Naive thymus-derived CD4-positive, alpha-beta T cell (primary cell): ENCODE results near the gene KLF9. TPM values are rescaled to one million over a fixed set of nuclear protein-coding genes. Genes with fewer than 3 reads are reported as not detected.
A peak's percentile ranks its signal among the peaks of the same experiment; 100 is the strongest.

Experiments
- ATAC-seq: fragments of 150-1000 bp; cut with Tn5 transposase; 2 replicates; pipeline ENCODE4 v1.10.0; 2021; ENCODE audit warnings: mild to moderate bottlenecking, moderate library complexity
- CTCF ChIA-PET: fragments of 350-600 bp; sonication (Branson Sonifier 250); formaldehyde crosslinking; loops from one replicate; lab custom pipeline; 2021; ENCODE audit warnings: antibody characterized with exemption; lab: Charles Lee
- POLR2A ChIA-PET: fragments of 350-600 bp; sonication (Branson Sonifier 250); formaldehyde crosslinking; loops from one replicate; lab custom pipeline; 2021; ENCODE audit warnings: antibody characterized with exemption, inconsistent platforms; lab: Charles Lee
- DNase-seq, 9 donors: peaks; one replicate each; pipeline versions ENCODE4 v3.0.0 to v3.0.0-alpha.2; 2020 to 2022; ENCODE audit warnings: mixed read lengths in 1 of 9
- H3K27ac ChIP-seq: one replicate; pipeline ENCODE4 v1.7.0; 2013; ENCODE audit warnings: mild to moderate bottlenecking, low read depth, low read length, moderate library complexity
- H3K27me3 ChIP-seq, 2 donors: one replicate each; pipeline ENCODE4 v1.7.0; 2013; ENCODE audit warnings: low read length in 2 of 2, mild to moderate bottlenecking in 2 of 2, moderate library complexity in 2 of 2; ENCODE audit not compliant: control insufficient read depth in 2 of 2, insufficient read depth in 2 of 2
- H3K36me3 ChIP-seq, 3 experiments: 1 replicate in 2 of 3; 2 replicates in 1 of 3; pipeline ENCODE4 v1.7.0; 2013; ENCODE audit warnings: low read length in 3 of 3, mild to moderate bottlenecking in 3 of 3, moderate library complexity in 1 of 3; ENCODE audit not compliant: insufficient read depth in 3 of 3, control insufficient read depth in 2 of 3
- H3K4me1 ChIP-seq, 2 donors: one replicate each; pipeline ENCODE4 v1.7.0; 2013; ENCODE audit warnings: low read length in 2 of 2, mild to moderate bottlenecking in 2 of 2, moderate library complexity in 1 of 2; ENCODE audit not compliant: control insufficient read depth in 2 of 2, insufficient read depth in 2 of 2
- H3K4me3 ChIP-seq: 2 replicates; pipeline ENCODE4 v1.7.0; 2013; ENCODE audit warnings: mild to moderate bottlenecking, low read length
- H3K9me3 ChIP-seq, 3 experiments: 1 replicate in 2 of 3; 2 replicates in 1 of 3; pipeline ENCODE4 v1.7.0; 2013; ENCODE audit warnings: low read length in 3 of 3; ENCODE audit not compliant: control insufficient read depth in 2 of 3
- H3K27ac Mint-ChIP-seq, 9 donors: one replicate each; pipeline ENCODE4 v1.8.0; 2020 to 2022; ENCODE audit warnings: mixed read lengths in 9 of 9, mild to moderate bottlenecking in 8 of 9, moderate library complexity in 5 of 9, inconsistent platforms in 2 of 9
- H3K27me3 Mint-ChIP-seq, 5 donors: one replicate each; pipeline ENCODE4 v1.8.0; 2021 to 2022; ENCODE audit warnings: mixed read lengths in 5 of 5, mild to moderate bottlenecking in 1 of 5
- H3K36me3 Mint-ChIP-seq, 5 donors: one replicate each; pipeline ENCODE4 v1.8.0; 2020 to 2022; ENCODE audit warnings: mixed read lengths in 5 of 5, mild to moderate bottlenecking in 3 of 5, inconsistent platforms in 1 of 5
- H3K4me1 Mint-ChIP-seq, 7 donors: one replicate each; pipeline ENCODE4 v1.8.0; 2020 to 2022; ENCODE audit warnings: mixed read lengths in 7 of 7, mild to moderate bottlenecking in 3 of 7, inconsistent platforms in 1 of 7
- H3K4me3 Mint-ChIP-seq, 10 donors: one replicate each; pipeline ENCODE4 v1.8.0; 2020 to 2022; ENCODE audit warnings: mild to moderate bottlenecking in 10 of 10, mixed read lengths in 10 of 10, moderate library complexity in 6 of 10, inconsistent platforms in 2 of 10
- H3K9me3 Mint-ChIP-seq, 11 donors: one replicate each; pipeline ENCODE4 v1.8.0; 2020 to 2022; ENCODE audit warnings: mixed read lengths in 11 of 11, mild to moderate bottlenecking in 4 of 11, inconsistent platforms in 1 of 11, moderate library complexity in 1 of 11
- intact Hi-C, 2 donors: fragments of 100-400 bp; cut with micrococcal nuclease; formaldehyde crosslinking; loops; one replicate each; pipeline ENCODE4 v1.15.1; 2023
- polyA plus RNA-seq, 2 donors: library from polyadenylated mRNA; unstranded; fragments of 300-500 nt; fragmentation: Illumina TruSeq; gene quantifications; one replicate each; pipeline ENCODE4 v1.2.3, GENCODE V29; 2021
- total RNA-seq, 6 experiments: library from RNA in 5 of 6; stranded (reverse) in 5 of 6; gene quantifications; 1 replicate in 5 of 6; 2 replicates in 1 of 6; pipeline ENCODE4 v1.2.3 and lab custom pipeline; 2021 to 2026

The KLF9 gene
- total and polyA plus RNA-seq, 7 experiments from 2014 or later, result 2.3 to 96.7 (median 23.3) TPM

DNA sequence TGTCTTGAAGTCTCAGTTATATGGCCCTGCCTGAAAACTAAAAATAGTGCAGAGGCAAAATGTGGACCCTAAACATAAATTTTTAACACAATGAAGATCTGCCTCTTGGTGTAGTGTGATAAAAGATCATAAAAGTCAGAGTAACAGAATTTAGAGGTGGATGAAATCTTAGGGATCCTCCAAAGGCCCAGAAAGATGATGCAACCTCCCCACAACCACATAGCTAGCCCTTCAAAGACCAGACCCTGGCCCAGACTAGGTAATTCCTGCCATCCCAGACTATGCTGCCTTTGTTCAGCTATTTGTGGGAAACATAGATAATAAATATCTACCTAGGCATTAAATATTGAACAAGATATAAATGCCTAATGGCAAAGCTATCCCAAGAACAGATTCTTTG, 15.3 kb downstream of the KLF9 start:
- CTCF ChIA-PET, result interaction anchor here (1.3 to 2.0 kb wide), 3 partner anchors 9 to 11 kb away, joined by 3 to 6 read pairs (median 3); no protein-coding TSS in a partner anchor
- Histone ChIP-seq H3K27ac (peak overlapping the region; percentile 50), H3K4me3 (no peak overlapping the region), H3K36me3 (no peaks in the 10 kb centered on the region), H3K9me3 (no peaks in the 10 kb centered on the region), H3K27me3 (no peaks in the 10 kb centered on the region), H3K4me1 (peaks cover 40 to 69% of the 10 kb centered on the region in 2 donors)
- no peaks in the 10 kb centered on the region for H3K27me3 Mint-ChIP-seq
- DNase-seq (no peak), ATAC-seq (no peak)
- H3K9me3 Mint-ChIP-seq, result no peaks in the 10 kb centered on the region
- H3K36me3 Mint-ChIP-seq, result peaks cover 0 to 1% (median 0%) of the 10 kb centered on the region in 5 donors
- POLR2A ChIA-PET, result interaction anchor here (0.9 to 6.0 kb wide), 5 partner anchors 9 to 18 kb away, joined by 3 to 61 read pairs (median 9); partner anchors contain the start of gene KLF9
- H3K4me1 Mint-ChIP-seq, result peaks cover 54 to 88% (median 79%) of the 10 kb centered on the region in 7 donors
- H3K4me3 Mint-ChIP-seq, result peak overlapping the region; percentile 2 to 85 (median 68)
- intact Hi-C loops, result loop anchor here in 1 of 2 donors (2.0 to 5.0 kb wide), 2 partner anchors 14 to 142 kb away; partner anchors contain the start of gene SMC5
- peak overlapping the region; percentile 49 to 90 (median 81) for H3K27ac Mint-ChIP-seq

DNA sequence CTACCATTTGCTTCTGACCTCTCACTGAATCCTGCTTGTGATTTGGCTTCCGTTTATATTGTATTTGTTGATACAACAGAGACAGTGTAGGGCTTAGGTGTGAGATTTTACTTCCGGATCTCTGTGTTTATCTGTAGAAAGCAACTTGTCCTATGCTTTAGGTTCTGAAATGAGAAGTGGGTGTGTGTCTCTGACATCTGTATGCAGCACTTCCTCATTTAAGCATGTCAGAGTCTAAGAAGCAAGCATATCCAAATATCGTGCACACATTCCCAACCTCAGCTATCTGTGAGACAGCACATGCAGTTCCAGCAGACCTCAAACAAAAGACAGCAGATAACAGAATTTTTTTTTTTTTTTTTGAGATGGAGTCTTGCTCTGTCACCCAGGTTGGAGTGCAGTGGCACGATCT, 16.3 kb downstream of the KLF9 start:
- H3K4me1 Mint-ChIP-seq, result peaks cover 50 to 88% (median 78%) of the 10 kb centered on the region in 7 donors
- POLR2A ChIA-PET, result interaction anchor here (0.7 to 6.0 kb wide), 8 partner anchors 9 to 106 kb away, joined by 3 to 61 read pairs (median 5); partner anchors contain the start of gene KLF9
- intact Hi-C loops, result loop anchor here (1.0 to 5.0 kb wide), 7 partner anchors 8 to 141 kb away; partner anchors contain the start of gene SMC5 (in 1 of the 2)

DNA sequence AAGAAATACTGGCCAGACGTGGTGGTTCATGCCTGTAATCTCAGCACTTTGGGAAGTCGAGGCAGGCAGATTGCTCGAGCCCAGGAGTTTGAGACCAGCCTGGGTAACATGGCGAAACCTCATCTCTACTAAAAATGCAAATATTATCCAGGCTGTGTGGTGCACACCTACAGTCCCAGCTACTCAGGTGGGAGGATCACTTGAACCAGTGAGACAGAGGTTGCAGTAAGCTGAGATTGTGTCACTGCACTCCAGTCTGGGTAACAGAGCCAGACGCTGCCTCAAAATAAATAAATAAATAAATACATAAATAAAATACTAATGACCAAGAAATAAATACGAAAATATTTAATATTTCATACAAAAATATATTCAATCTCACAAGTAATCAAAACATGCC, 18.8 kb downstream of the KLF9 start:
- Mint-ChIP-seq H3K4me3 (peak overlapping the region in 1 of 10 donors; percentile 44), H3K9me3 (no peaks in the 10 kb centered on the region), H3K36me3 (peaks cover 0 to 1% (median 0%) of the 10 kb centered on the region in 5 donors), H3K4me1 (peaks cover 67 to 97% (median 89%) of the 10 kb centered on the region in 7 donors), H3K27ac (peak overlapping the region in 2 of 9 donors; percentile 65 to 72), H3K27me3 (no peaks in the 10 kb centered on the region)
- ChIA-PET POLR2A (interaction anchor here (1.0 to 1.8 kb wide), 4 partner anchors 15 to 212 kb away, joined by 3 to 7 read pairs (median 4); no protein-coding TSS in a partner anchor), CTCF (no interaction called here)
- ATAC-seq, result no peak
- H3K4me3 ChIP-seq, result no peak overlapping the region
- no peaks in the 10 kb centered on the region for H3K9me3 ChIP-seq
- no peaks in the 10 kb centered on the region for H3K27me3 ChIP-seq
- intact Hi-C loops, result loop anchor here in 1 of 2 donors (5.0 kb wide), 1 partner anchor 138 kb away; the partner anchor contains the start of gene SMC5
- H3K36me3 ChIP-seq, result no peaks in the 10 kb centered on the region
- H3K27ac ChIP-seq, result no peak overlapping the region
- no peak for DNase-seq
- peaks cover 45 to 83% of the 10 kb centered on the region in 2 donors for H3K4me1 ChIP-seq

More for the DNA sequence above, 16.3 kb downstream of the KLF9 start:
- Histone ChIP-seq H3K4me1 (peaks cover 40 to 68% of the 10 kb centered on the region in 2 donors), H3K9me3 (no peaks in the 10 kb centered on the region), H3K27me3 (no peaks in the 10 kb centered on the region), H3K36me3 (no peaks in the 10 kb centered on the region), H3K27ac (peak overlapping the region; percentile 50), H3K4me3 (peak overlapping the region; percentile 3)
- ATAC-seq, result peak; percentile 95
- Mint-ChIP-seq H3K9me3 (no peaks in the 10 kb centered on the region), H3K27me3 (no peaks in the 10 kb centered on the region), H3K27ac (peak overlapping the region; percentile 49 to 91 (median 84)), H3K36me3 (peaks cover 0 to 1% (median 0%) of the 10 kb centered on the region in 5 donors), H3K4me3 (peak overlapping the region; percentile 13 to 85 (median 74))
- peak in 6 of 9 donors; percentile 45 to 69 (median 56) for DNase-seq
- CTCF ChIA-PET, result interaction anchor here (1.3 to 2.0 kb wide), 2 partner anchors 9 to 12 kb away, joined by 3 to 6 read pairs; no protein-coding TSS in a partner anchor

DNA sequence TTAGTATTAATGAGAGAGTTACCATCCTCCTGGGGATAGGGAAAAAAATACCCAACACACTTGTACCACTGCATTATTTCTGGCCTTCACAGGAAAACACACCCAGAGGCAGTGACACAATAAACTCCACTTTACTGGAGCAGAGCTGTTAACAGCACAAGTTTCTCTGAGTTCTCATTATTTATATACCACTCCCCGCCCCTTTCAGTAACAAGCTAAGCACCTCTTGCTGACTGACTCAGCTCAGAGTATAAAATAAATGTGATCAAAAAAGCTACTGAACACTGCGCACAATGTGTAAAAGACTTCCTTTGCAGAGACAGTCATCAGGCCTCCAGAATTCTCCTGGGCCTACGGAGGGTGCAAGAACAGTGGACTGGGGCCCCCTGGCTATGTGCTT, 21.6 kb downstream of the KLF9 start:
- CTCF ChIA-PET, result interaction anchor here (0.6 to 1.2 kb wide), 4 partner anchors 13 to 21 kb away, joined by 3 read pairs; partner anchors contain the start of gene KLF9
- H3K27ac ChIP-seq, result no peak overlapping the region
- POLR2A ChIA-PET, result interaction anchor here (0.9 to 2.5 kb wide), 5 partner anchors 19 to 28 kb away, joined by 3 to 15 read pairs (median 5); partner anchors contain the start of gene KLF9
- H3K9me3 Mint-ChIP-seq, result no peaks in the 10 kb centered on the region
- peaks cover 50 to 98% (median 88%) of the 10 kb centered on the region in 7 donors for H3K4me1 Mint-ChIP-seq
- H3K36me3 Mint-ChIP-seq, result peaks cover 0 to 12% (median 6%) of the 10 kb centered on the region in 5 donors
- H3K27ac Mint-ChIP-seq, result peak overlapping the region in 5 of 9 donors; percentile 34 to 86 (median 41)
- no peaks in the 10 kb centered on the region for H3K27me3 Mint-ChIP-seq
- H3K4me1 ChIP-seq, result peaks cover 20 to 71% of the 10 kb centered on the region in 2 donors
- peak; percentile 12 for ATAC-seq
- DNase-seq, result no peak
- peak overlapping the region in 8 of 10 donors; percentile 13 to 72 (median 38) for H3K4me3 Mint-ChIP-seq
- no peak overlapping the region for H3K4me3 ChIP-seq
- H3K27me3 ChIP-seq, result no peaks in the 10 kb centered on the region
- H3K36me3 ChIP-seq, result no peaks in the 10 kb centered on the region
- H3K9me3 ChIP-seq, result no peaks in the 10 kb centered on the region
- intact Hi-C loops, result loop anchor here (1.0 to 5.0 kb wide), 4 partner anchors 18 to 209 kb away; no protein-coding TSS in a partner anchor

GRCh38 chr9:70392189-70392588, 22.3 kb downstream of the KLF9 start:
- Histone ChIP-seq H3K4me1 (peaks cover 13 to 64% of the 10 kb centered on the region in 2 donors), H3K27me3 (no peaks in the 10 kb centered on the region), H3K27ac (no peak overlapping the region), H3K4me3 (no peak overlapping the region), H3K36me3 (peaks cover 0 to 4% (median 0%) of the 10 kb centered on the region in 3 experiments), H3K9me3 (no peaks in the 10 kb centered on the region)
- Mint-ChIP-seq H3K36me3 (peaks cover 6 to 19% (median 12%) of the 10 kb centered on the region in 5 donors), H3K27me3 (no peaks in the 10 kb centered on the region), H3K4me1 (peaks cover 48 to 98% (median 88%) of the 10 kb centered on the region in 7 donors), H3K4me3 (peak overlapping the region in 8 of 10 donors; percentile 20 to 72 (median 46)), H3K9me3 (no peaks in the 10 kb centered on the region), H3K27ac (peak overlapping the region in 5 of 9 donors; percentile 4 to 76 (median 41))
- POLR2A ChIA-PET, result interaction anchor here (0.7 to 4.0 kb wide), 6 partner anchors 10 to 28 kb away, joined by 3 to 40 read pairs (median 10); partner anchors contain the start of gene KLF9
- CTCF ChIA-PET, result interaction anchor here (0.6 to 2.3 kb wide), 6 partner anchors 12 to 1514 kb away, joined by 3 to 8 read pairs (median 3); no protein-coding TSS in a partner anchor
- DNase-seq (no peak), ATAC-seq (peak; percentile 64)
- intact Hi-C loops, result loop anchor here (1.0 to 5.0 kb wide), 4 partner anchors 19 to 210 kb away; no protein-coding TSS in a partner anchor

DNA sequence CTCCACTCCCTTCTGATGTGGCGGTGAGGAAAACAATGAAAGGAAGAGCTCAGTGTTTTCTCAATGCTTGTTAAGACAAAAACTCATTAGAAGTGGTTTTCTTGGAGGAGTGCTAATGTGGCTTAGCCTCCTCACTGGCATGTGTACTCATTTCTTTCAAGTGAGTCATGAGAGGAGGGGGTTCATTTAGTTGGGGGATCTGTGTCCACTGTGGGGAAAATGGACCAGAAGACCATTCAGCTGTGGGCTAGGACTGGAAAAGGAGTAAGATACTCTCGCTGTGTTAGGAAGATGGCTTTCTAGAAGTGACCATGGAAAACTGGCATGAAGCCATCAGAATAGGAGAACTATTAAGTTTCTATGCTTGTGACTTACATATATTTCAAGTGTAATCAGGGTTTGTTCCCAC, 23.5 kb downstream of the KLF9 start:
- H3K9me3 ChIP-seq, result no peaks in the 10 kb centered on the region
- H3K4me1 ChIP-seq, result peaks cover 7 to 55% of the 10 kb centered on the region in 2 donors
- CTCF ChIA-PET, result interaction anchor here (0.6 to 2.3 kb wide), 8 partner anchors 14 to 211 kb away, joined by 3 to 8 read pairs (median 3); no protein-coding TSS in a partner anchor
- peak overlapping the region; percentile 7 to 72 (median 60) for H3K4me3 Mint-ChIP-seq
- H3K4me3 ChIP-seq, result no peak overlapping the region
- peaks cover 43 to 99% (median 89%) of the 10 kb centered on the region in 7 donors for H3K4me1 Mint-ChIP-seq
- DNase-seq (peak in 2 of 9 donors; percentile 26 to 35), ATAC-seq (peak; percentile 36)
- intact Hi-C loops, result loop anchor here in 1 of 2 donors (1.0 to 5.0 kb wide), 2 partner anchors 12 to 39 kb away; no protein-coding TSS in a partner anchor
- no peaks in the 10 kb centered on the region for H3K9me3 Mint-ChIP-seq
- POLR2A ChIA-PET, result interaction anchor here (1.2 to 4.0 kb wide), 6 partner anchors 17 to 211 kb away, joined by 3 to 40 read pairs (median 13); partner anchors contain the start of gene KLF9
- no peaks in the 10 kb centered on the region for H3K27me3 ChIP-seq
- peaks cover 0 to 16% (median 5%) of the 10 kb centered on the region in 3 experiments for H3K36me3 ChIP-seq
- peaks cover 6 to 32% (median 24%) of the 10 kb centered on the region in 5 donors for H3K36me3 Mint-ChIP-seq
- peak overlapping the region in 7 of 9 donors; percentile 4 to 72 (median 16) for H3K27ac Mint-ChIP-seq
- no peak overlapping the region for H3K27ac ChIP-seq
- H3K27me3 Mint-ChIP-seq, result no peaks in the 10 kb centered on the region
